ENCODE measurements around the gene MRPL46. TPM values are rescaled to one million over a fixed set of nuclear protein-coding genes. Genes with fewer than 3 reads are reported as not detected.

Gene MRPL46
- total RNA-seq, 1 experiment from 2014 or later: 30.5 TPM

- H3K4me1 ChIP-seq (ENCODE audit: control insufficient read depth in 1 of 2, insufficient read depth in 2 of 2, low read length in 2 of 2): no peaks in the 10 kb centered on the region
- no peak overlapping the region for H3K4me3 ChIP-seq (replicated peaks in 1 of 2; ENCODE audit: low read depth in 1 of 2, low read length in 2 of 2)
- H2AFZ ChIP-seq (ENCODE audit: low read depth, low read length, poor library complexity, severe bottlenecking): no peak overlapping the region
- H3K27me3 ChIP-seq (ENCODE audit: insufficient read depth, low read length): peaks cover 55% of the 10 kb centered on the region
- ChIA-PET RAD21 (ENCODE audit: low non-redundant PET in 1 of 2, low total read pairs in 2 of 2, uncharacterized antibody in 2 of 2, unreplicated experiment in 2 of 2) (no interaction called here), POLR2A (no interaction called here), CTCF (no interaction called here)
- no peaks in the 10 kb centered on the region for H4K20me1 ChIP-seq (ENCODE audit: insufficient read depth)
- no peaks in the 10 kb centered on the region for H3K79me2 ChIP-seq (ENCODE audit: insufficient read depth, low read length)
- H3K27ac ChIP-seq (ENCODE audit: low read depth, low read length): no peak overlapping the region
- no TSS peak for BruUV-seq (replicated peaks)
- intact Hi-C loops (cut with micrococcal nuclease): no loop called here
- no peaks in the 10 kb centered on the region for H3K9me3 ChIP-seq (ENCODE audit: control insufficient read depth in 1 of 2, insufficient read depth in 1 of 2, low read depth in 1 of 2, low read length in 2 of 2)
- H3K9me2 ChIP-seq (ENCODE audit: insufficient read depth): no peaks in the 10 kb centered on the region
- no peak overlapping the region for H3K9ac ChIP-seq (ENCODE audit: low read length)
- TF ChIP-seq RAD21 (IDR thresholded peaks at IDR 0.05; ENCODE audit: low read depth) (no peak), EGR1 (IDR thresholded peaks at IDR 0.05; ENCODE audit: low read depth) (no peak), YY1 (IDR thresholded peaks at IDR 0.05; ENCODE audit: extremely low read depth, insufficient replicate concordance, low read depth, low read length) (no peak), EZH2 (IDR thresholded peaks at IDR 0.05) (no peak), CTCF (IDR thresholded peaks at IDR 0.05 in 2 of 3, conservative IDR thresholded peaks at IDR 0.05 in 1 of 3; ENCODE audit: borderline replicate concordance in 1 of 3, insufficient read depth in 1 of 3, low read depth in 2 of 3, low read length in 2 of 3) (no peak), ZNF274 (IDR thresholded peaks at IDR 0.05; ENCODE audit: low read depth, low read length) (no peak), SRF (IDR thresholded peaks at IDR 0.05; ENCODE audit: low read depth) (no peak), ZBTB33 (IDR thresholded peaks at IDR 0.05; ENCODE audit: extremely low read depth, insufficient replicate concordance, low read length) (no peak), ATF3 (IDR thresholded peaks at IDR 0.05) (no peak), REST (IDR thresholded peaks at IDR 0.05; ENCODE audit: low read depth) (no peak), CBX3 (IDR thresholded peaks at IDR 0.05; ENCODE audit: low read depth) (no peak), EZH2phosphoT487 (IDR thresholded peaks at IDR 0.05; ENCODE audit: borderline replicate concordance) (no peak), TCF7L2 (IDR thresholded peaks at IDR 0.05; ENCODE audit: borderline replicate concordance, extremely low read depth, insufficient read depth, insufficient read length) (no peak), MAX (IDR thresholded peaks at IDR 0.05) (no peak), FOSL1 (IDR thresholded peaks at IDR 0.05; ENCODE audit: low read depth) (no peak)
- no peak for DNase-seq (ENCODE audit: low read depth, low spot score)
- no peak for ATAC-seq
- H3K4me2 ChIP-seq (ENCODE audit: low read length): no peak overlapping the region
- H3K36me3 ChIP-seq (ENCODE audit: control insufficient read depth in 1 of 2, insufficient read depth in 2 of 2, low read length in 2 of 2): no peaks in the 10 kb centered on the region
Measured at GRCh38 chr15:88428053-88428452, 39.1 kb downstream of the MRPL46 start.

Data from HCT116 (cell line).